ENCODE measurements around the gene P2RX1. TPM values are rescaled to one million over a fixed set of nuclear protein-coding genes. Genes with fewer than 3 reads are reported as not detected.
"Not testable (repeated sequence)": the region's sequence is repeated elsewhere in the genome, so short reads cannot be mapped to it uniquely, and the experiment has no call there.

The P2RX1 gene
- total and polyA plus RNA-seq, 4 experiments from 2014 or later, result not detected

DNA sequence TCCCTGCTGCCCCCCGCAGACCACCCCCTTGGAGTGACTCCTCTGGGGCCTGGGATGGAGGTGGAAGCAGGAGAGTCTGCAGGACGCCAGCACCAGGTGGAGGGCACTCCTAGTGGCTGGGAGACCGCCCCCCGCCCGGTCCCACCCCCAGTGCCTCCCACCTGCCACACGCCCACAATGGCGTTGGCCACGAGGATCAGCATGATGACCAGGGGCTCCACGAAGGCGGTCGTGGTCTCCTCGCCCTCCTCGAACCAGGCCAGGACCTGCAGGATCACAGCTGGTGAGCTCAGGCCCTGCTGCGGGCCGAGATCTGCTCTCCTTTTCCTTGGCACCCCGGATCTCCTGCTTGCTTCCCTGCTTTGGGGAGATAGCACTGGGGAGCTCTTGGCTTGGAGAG, 35.2 kb upstream of the P2RX1 start:
- no peak overlapping the region for H3K27ac Mint-ChIP-seq
- H3K36me3 Mint-ChIP-seq, result peaks cover 14 to 43% of the 10 kb centered on the region in 2 donors
- no peak overlapping the region for H3K4me3 Mint-ChIP-seq
- Histone ChIP-seq H3K27me3 (ENCODE audit: insufficient read depth, low read length) (no peaks in the 10 kb centered on the region), H3K27ac (ENCODE audit: low read depth, low read length) (no peak overlapping the region), H3K4me1 (ENCODE audit: insufficient read depth, low read length) (peaks cover 3% of the 10 kb centered on the region), H3K9me3 (ENCODE audit: control insufficient read depth in 1 of 2, low read length in 2 of 2) (no peaks in the 10 kb centered on the region), H3K36me3 (ENCODE audit: insufficient read depth, low read length) (peaks cover 55% of the 10 kb centered on the region), H3K4me3 (ENCODE audit: low read length in 2 of 2) (no peak overlapping the region)
- H3K27me3 Mint-ChIP-seq, result no peaks in the 10 kb centered on the region
- DNase-seq, result no peak
- intact Hi-C loops (cut with micrococcal nuclease), result no loop called here
- peaks cover 1 to 16% (median 3%) of the 10 kb centered on the region in 4 donors for H3K4me1 Mint-ChIP-seq
- POLR2A ChIA-PET (ENCODE audit: partially characterized antibody), result no interaction called here
- CTCF ChIA-PET (ENCODE audit: partially characterized antibody), result no interaction called here
- H3K9me3 Mint-ChIP-seq, result no peaks in the 10 kb centered on the region

DNA sequence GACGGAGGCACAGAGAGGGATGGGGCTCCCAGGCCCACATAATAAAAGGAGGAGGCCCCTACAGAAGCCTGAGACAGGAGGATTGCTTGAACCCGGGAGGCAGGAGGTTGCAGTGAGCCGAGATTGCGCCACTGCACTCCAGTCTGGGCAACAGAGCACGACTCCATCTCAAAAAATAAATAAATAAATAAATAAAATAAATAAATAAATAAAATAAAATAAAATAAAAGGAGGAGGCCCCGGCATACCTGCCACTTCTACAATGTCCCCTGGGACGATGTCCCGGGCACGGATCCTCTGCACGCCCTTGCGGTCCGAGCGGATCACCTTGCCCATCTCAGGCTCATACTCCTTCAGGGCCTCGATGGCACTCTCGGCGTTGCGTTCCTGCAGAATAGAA, 34.7 kb upstream of the P2RX1 start:
- Mint-ChIP-seq H3K27me3 (no peaks in the 10 kb centered on the region), H3K4me3 (no peak overlapping the region), H3K9me3 (no peaks in the 10 kb centered on the region), H3K36me3 (peaks cover 14 to 43% of the 10 kb centered on the region in 2 donors), H3K4me1 (peaks cover 0 to 12% (median 1%) of the 10 kb centered on the region in 4 donors), H3K27ac (no peak overlapping the region)
- H3K9me3 ChIP-seq (ENCODE audit: control insufficient read depth in 1 of 2, low read length in 2 of 2), result no peaks in the 10 kb centered on the region
- ChIA-PET POLR2A (ENCODE audit: partially characterized antibody) (no interaction called here), CTCF (ENCODE audit: partially characterized antibody) (no interaction called here)
- DNase-seq, result no peak
- no peak overlapping the region for H3K27ac ChIP-seq (ENCODE audit: low read depth, low read length)
- H3K4me1 ChIP-seq (ENCODE audit: insufficient read depth, low read length), result no peaks in the 10 kb centered on the region
- peaks cover 57% of the 10 kb centered on the region for H3K36me3 ChIP-seq (ENCODE audit: insufficient read depth, low read length)
- intact Hi-C loops (cut with micrococcal nuclease), result no loop called here
- H3K4me3 ChIP-seq (ENCODE audit: low read length in 2 of 2), result no peak overlapping the region
- H3K27me3 ChIP-seq (ENCODE audit: insufficient read depth, low read length), result no peaks in the 10 kb centered on the region

DNA sequence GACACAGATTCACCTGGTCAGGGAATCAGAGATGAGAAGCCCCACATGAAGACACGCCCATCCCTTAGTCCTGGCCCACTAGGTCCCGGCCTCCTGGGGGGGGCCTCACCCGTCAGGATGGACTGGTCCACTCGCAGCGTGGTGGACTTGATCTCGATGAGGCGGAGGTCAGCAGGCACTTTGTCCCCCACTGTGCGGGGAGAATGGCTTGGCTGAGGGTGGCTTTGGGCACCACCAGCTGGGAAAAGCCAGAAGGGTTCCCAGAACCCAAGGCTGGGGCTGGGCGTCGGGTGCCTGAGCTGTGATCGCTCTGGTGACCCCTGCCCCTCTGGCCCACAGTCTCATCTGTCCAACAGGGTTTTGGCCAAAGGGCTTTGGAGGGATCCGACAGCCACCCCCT, 34.3 kb upstream of the P2RX1 start:
- no peak overlapping the region for H3K4me3 ChIP-seq (ENCODE audit: low read length in 2 of 2)
- peaks cover 17 to 47% of the 10 kb centered on the region in 2 donors for H3K36me3 Mint-ChIP-seq

DNA sequence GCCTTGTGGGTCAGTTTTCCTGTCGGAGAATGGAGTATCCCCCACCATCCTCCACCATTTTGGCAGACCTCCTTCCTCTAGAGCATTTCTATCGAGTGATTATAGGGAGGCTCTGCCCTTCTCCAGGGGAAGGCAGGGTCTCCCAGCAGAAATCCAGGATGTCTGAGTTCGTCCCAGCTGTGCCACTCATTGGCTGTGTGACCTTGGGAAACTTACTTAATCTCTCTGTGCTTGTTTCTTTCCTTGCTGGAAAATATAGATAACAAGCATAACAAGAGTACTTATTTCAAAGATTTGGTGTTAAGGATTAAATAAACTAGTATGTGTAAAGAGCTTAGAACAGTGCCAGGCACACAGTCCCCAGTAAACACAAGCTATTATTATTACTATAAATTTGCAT, 33.2 kb upstream of the P2RX1 start:
- Mint-ChIP-seq H3K9me3 (no peaks in the 10 kb centered on the region), H3K27ac (peak overlapping the region in 1 of 7 donors; percentile 2), H3K36me3 (peaks cover 21 to 48% of the 10 kb centered on the region in 2 donors), H3K27me3 (no peaks in the 10 kb centered on the region), H3K4me3 (no peak overlapping the region), H3K4me1 (peaks cover 0 to 10% (median under 1%) of the 10 kb centered on the region in 4 donors)
- no peak overlapping the region for H3K27ac ChIP-seq (ENCODE audit: low read depth, low read length)
- H3K27me3 ChIP-seq (ENCODE audit: insufficient read depth, low read length), result no peaks in the 10 kb centered on the region
- peaks cover 60% of the 10 kb centered on the region for H3K36me3 ChIP-seq (ENCODE audit: insufficient read depth, low read length)
- intact Hi-C loops (cut with micrococcal nuclease), result no loop called here
- H3K9me3 ChIP-seq (ENCODE audit: control insufficient read depth in 1 of 2, low read length in 2 of 2), result no peaks in the 10 kb centered on the region
- DNase-seq, result no peak
- ChIA-PET POLR2A (ENCODE audit: partially characterized antibody) (interaction anchor here (0.7 to 1.9 kb wide), 2 partner anchors 16 to 55 kb away, joined by 3 to 9 read pairs; no protein-coding TSS in a partner anchor), CTCF (ENCODE audit: partially characterized antibody) (interaction anchor here (0.8 to 1.4 kb wide), 4 partner anchors 20 to 128 kb away, joined by 3 read pairs; no protein-coding TSS in a partner anchor)
- H3K4me3 ChIP-seq (ENCODE audit: low read length in 2 of 2), result no peak overlapping the region
- H3K4me1 ChIP-seq (ENCODE audit: insufficient read depth, low read length), result no peaks in the 10 kb centered on the region

More for the DNA sequence above, 34.3 kb upstream of the P2RX1 start:
- no peaks in the 10 kb centered on the region for H3K27me3 ChIP-seq (ENCODE audit: insufficient read depth, low read length)
- no peak overlapping the region for H3K27ac ChIP-seq (ENCODE audit: low read depth, low read length)
- Mint-ChIP-seq H3K4me1 (peaks cover 0 to 10% (median under 1%) of the 10 kb centered on the region in 4 donors), H3K27ac (no peak overlapping the region), H3K4me3 (no peak overlapping the region), H3K27me3 (no peaks in the 10 kb centered on the region), H3K9me3 (no peaks in the 10 kb centered on the region)
- no peaks in the 10 kb centered on the region for H3K4me1 ChIP-seq (ENCODE audit: insufficient read depth, low read length)
- intact Hi-C loops (cut with micrococcal nuclease), result no loop called here
- ChIA-PET CTCF (ENCODE audit: partially characterized antibody) (interaction anchor here (0.8 kb wide), 1 partner anchor 36 kb away, joined by 3 read pairs; no protein-coding TSS in a partner anchor), POLR2A (ENCODE audit: partially characterized antibody) (interaction anchor here (1.9 kb wide), 1 partner anchor 15 kb away, joined by 9 read pairs; no protein-coding TSS in a partner anchor)
- H3K36me3 ChIP-seq (ENCODE audit: insufficient read depth, low read length), result peaks cover 60% of the 10 kb centered on the region
- no peaks in the 10 kb centered on the region for H3K9me3 ChIP-seq (ENCODE audit: control insufficient read depth in 1 of 2, low read length in 2 of 2)
- DNase-seq, result no peak

DNA sequence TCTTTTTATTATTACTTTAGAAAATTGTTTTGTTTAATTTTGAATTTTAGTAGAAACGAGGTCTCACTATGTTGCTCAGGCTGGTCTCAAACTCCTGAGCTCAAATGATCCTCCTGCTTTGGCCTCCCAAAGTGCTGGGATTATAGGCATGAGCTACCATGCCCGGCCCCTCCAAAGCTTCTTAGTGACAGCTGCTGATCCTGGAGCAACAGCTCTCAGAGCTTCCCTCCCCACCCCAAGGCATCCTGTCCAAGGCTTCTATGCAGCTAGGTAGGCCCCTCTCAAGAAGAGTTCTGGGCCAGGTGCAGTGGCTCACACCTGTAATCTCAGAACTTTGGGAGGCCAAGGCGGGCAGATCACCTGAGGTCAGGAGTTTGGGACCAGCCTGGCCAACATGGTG, 32.3 kb upstream of the P2RX1 start:
- POLR2A ChIA-PET (ENCODE audit: partially characterized antibody), result interaction anchor here (1.9 kb wide), 1 partner anchor 17 kb away, joined by 9 read pairs; no protein-coding TSS in a partner anchor
- H3K4me1 ChIP-seq (ENCODE audit: insufficient read depth, low read length); DNase-seq; intact Hi-C loops (cut with micrococcal nuclease); H3K9me3 Mint-ChIP-seq; H3K9me3 ChIP-seq (ENCODE audit: control insufficient read depth in 1 of 2, low read length in 2 of 2); H3K27ac Mint-ChIP-seq; H3K4me3 Mint-ChIP-seq; H3K27me3 Mint-ChIP-seq; H3K4me3 ChIP-seq (ENCODE audit: low read length in 2 of 2); H3K27me3 ChIP-seq (ENCODE audit: insufficient read depth, low read length); H3K27ac ChIP-seq (ENCODE audit: low read depth, low read length): not testable (repeated sequence)
- Mint-ChIP-seq H3K4me1 (peaks cover 0 to 10% (median under 1%) of the 10 kb centered on the region in 4 donors), H3K36me3 (peaks cover 27 to 57% of the 10 kb centered on the region in 2 donors)
- peaks cover 64% of the 10 kb centered on the region for H3K36me3 ChIP-seq (ENCODE audit: insufficient read depth, low read length)
- CTCF ChIA-PET (ENCODE audit: partially characterized antibody), result interaction anchor here (1.1 to 1.9 kb wide), 6 partner anchors 11 to 129 kb away, joined by 3 to 5 read pairs (median 4); no protein-coding TSS in a partner anchor

DNA sequence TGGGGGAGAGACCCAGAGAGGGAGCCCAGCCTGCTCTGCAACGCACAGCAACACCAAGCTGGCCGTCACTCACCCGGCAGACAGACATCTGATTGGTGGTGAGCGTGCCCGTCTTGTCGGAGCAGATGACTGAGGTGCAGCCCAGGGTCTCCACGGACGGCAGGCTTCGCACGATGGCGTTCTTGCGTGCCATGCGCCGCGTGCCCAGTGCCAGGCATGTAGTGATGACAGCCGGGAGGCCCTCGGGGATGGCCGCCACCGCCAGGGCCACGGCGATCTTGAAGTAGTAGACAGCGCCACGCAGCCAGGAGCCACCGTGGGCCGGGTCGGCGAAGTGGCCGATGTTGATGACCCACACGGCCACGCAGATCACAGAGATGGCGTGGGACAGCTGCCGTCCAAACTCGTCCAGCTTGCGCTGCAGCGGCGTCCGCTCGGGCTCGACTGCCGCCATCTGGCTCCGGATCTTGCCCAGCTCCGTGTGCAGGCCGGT, 31.1 kb upstream of the P2RX1 start:
- no peak overlapping the region for H3K4me3 ChIP-seq (ENCODE audit: low read length in 2 of 2)
- Mint-ChIP-seq H3K4me1 (peaks cover 0 to 7% (median under 1%) of the 10 kb centered on the region in 4 donors), H3K36me3 (peaks cover 32 to 64% of the 10 kb centered on the region in 2 donors), H3K9me3 (no peaks in the 10 kb centered on the region), H3K27ac (no peak overlapping the region), H3K4me3 (no peak overlapping the region), H3K27me3 (no peaks in the 10 kb centered on the region)
- H3K36me3 ChIP-seq (ENCODE audit: insufficient read depth, low read length), result peaks cover 71% of the 10 kb centered on the region
- no peaks in the 10 kb centered on the region for H3K4me1 ChIP-seq (ENCODE audit: insufficient read depth, low read length)
- intact Hi-C loops (cut with micrococcal nuclease), result no loop called here
- ChIA-PET CTCF (ENCODE audit: partially characterized antibody) (interaction anchor here (1.9 kb wide), 1 partner anchor 33 kb away, joined by 5 read pairs; no protein-coding TSS in a partner anchor), POLR2A (ENCODE audit: partially characterized antibody) (no interaction called here)
- H3K27me3 ChIP-seq (ENCODE audit: insufficient read depth, low read length), result no peaks in the 10 kb centered on the region
- no peak overlapping the region for H3K27ac ChIP-seq (ENCODE audit: low read depth, low read length)
- no peak for DNase-seq
- no peaks in the 10 kb centered on the region for H3K9me3 ChIP-seq (ENCODE audit: control insufficient read depth in 1 of 2, low read length in 2 of 2)

DNA sequence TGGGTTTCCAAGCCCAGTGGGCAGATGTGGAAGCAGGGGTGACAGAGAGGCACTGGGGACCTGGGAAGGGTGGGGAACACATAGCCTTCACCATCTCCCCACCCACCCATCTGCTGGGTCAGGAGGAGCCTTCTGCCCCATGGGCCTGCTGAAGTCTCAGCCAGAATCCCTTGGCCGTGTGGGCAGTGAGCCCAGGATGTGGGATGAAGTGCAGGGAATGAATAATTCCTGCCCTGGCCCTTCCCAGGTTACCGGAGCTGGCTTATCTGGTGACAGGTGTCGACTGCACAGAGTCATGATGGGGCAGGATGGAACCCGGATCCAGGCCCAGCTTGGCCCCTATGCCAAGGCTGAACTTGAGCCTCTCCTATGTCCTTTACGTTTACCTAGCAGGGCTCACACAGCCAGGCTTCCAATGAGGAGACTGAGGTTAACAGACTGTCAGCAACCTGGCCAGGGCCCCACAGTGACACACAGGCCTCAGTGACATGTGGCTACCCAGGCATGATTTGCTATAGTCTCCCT, 30.5 kb upstream of the P2RX1 start:
- H3K27ac ChIP-seq (ENCODE audit: low read depth, low read length), result no peak overlapping the region
- no peak for DNase-seq
- H3K4me1 ChIP-seq (ENCODE audit: insufficient read depth, low read length), result no peaks in the 10 kb centered on the region
- Mint-ChIP-seq H3K27ac (no peak overlapping the region), H3K9me3 (no peaks in the 10 kb centered on the region), H3K27me3 (no peaks in the 10 kb centered on the region), H3K4me3 (no peak overlapping the region), H3K36me3 (peaks cover 32 to 60% of the 10 kb centered on the region in 2 donors), H3K4me1 (peaks cover 0 to 3% (median under 1%) of the 10 kb centered on the region in 4 donors)
- ChIA-PET POLR2A (ENCODE audit: partially characterized antibody) (no interaction called here), CTCF (ENCODE audit: partially characterized antibody) (interaction anchor here (1.1 kb wide), 1 partner anchor 97 kb away, joined by 3 read pairs; no protein-coding TSS in a partner anchor)
- no peaks in the 10 kb centered on the region for H3K9me3 ChIP-seq (ENCODE audit: control insufficient read depth in 1 of 2, low read length in 2 of 2)
- H3K36me3 ChIP-seq (ENCODE audit: insufficient read depth, low read length), result peaks cover 77% of the 10 kb centered on the region
- intact Hi-C loops (cut with micrococcal nuclease), result no loop called here
- H3K27me3 ChIP-seq (ENCODE audit: insufficient read depth, low read length), result no peaks in the 10 kb centered on the region
- H3K4me3 ChIP-seq (ENCODE audit: low read length in 2 of 2), result no peak overlapping the region

All from CD4-positive, alpha-beta memory T cell (primary cell).